ENCODE measurements around the gene ADAM11. TPM values are rescaled to one million over a fixed set of nuclear protein-coding genes. Genes with fewer than 3 reads are reported as not detected.
A peak's percentile ranks its signal among the peaks of the same experiment; 100 is the strongest.

ADAM11 gene
- total and polyA plus RNA-seq, 2 of the 13 experiments (the other 11 are each of a cell fraction or from before 2014, with no cell fraction given), result 0.38 to 0.91 TPM

GRCh38 chr17:44775838-44776621 lies 17.2 kb downstream of the ADAM11 start (continued):
- TF ChIP-seq ZBTB46 (CRISPR knock-in tag; IDR thresholded peaks at IDR 0.05; ENCODE audit: borderline replicate concordance) (no peak), KDM3A (CRISPR knock-in tag; IDR thresholded peaks at IDR 0.05; ENCODE audit: low read depth) (no peak), JUN (CRISPR knock-in tag; IDR thresholded peaks at IDR 0.05) (no peak), ZNF646 (CRISPR knock-in tag; IDR thresholded peaks at IDR 0.05) (no peak), CSRNP2 (CRISPR knock-in tag; conservative IDR thresholded peaks at IDR 0.05; ENCODE audit: low read depth) (no peak), NCOA2 (CRISPR knock-in tag; IDR thresholded peaks at IDR 0.05) (no peak), NKX3-1 (CRISPR knock-in tag; IDR thresholded peaks at IDR 0.05) (no peak), SP5 (CRISPR knock-in tag; IDR thresholded peaks at IDR 0.05; ENCODE audit: borderline replicate concordance, low read depth) (peak; percentile 54), ETV6 (CRISPR knock-in tag; conservative IDR thresholded peaks at IDR 0.05) (0 out of 2 replicates have a peak, but pooled peaks have one; percentile 21), ZNF550 (CRISPR knock-in tag; IDR thresholded peaks at IDR 0.05; ENCODE audit: borderline replicate concordance) (no peak), SPEN (CRISPR knock-in tag; IDR thresholded peaks at IDR 0.05; ENCODE audit: low read depth) (peak; percentile 48; the same call in 1 of the 2 replicates), FOXA3 (CRISPR knock-in tag; IDR thresholded peaks at IDR 0.05) (no peak), SIX1 (CRISPR knock-in tag; IDR thresholded peaks at IDR 0.05; ENCODE audit: borderline replicate concordance) (no peak), ZNF543 (CRISPR knock-in tag; IDR thresholded peaks at IDR 0.05) (no peak), ZBTB8A (CRISPR knock-in tag; IDR thresholded peaks at IDR 0.05; ENCODE audit: borderline replicate concordance, low read depth) (no peak), BRD4 (CRISPR knock-in tag; IDR thresholded peaks at IDR 0.05) (no peak)
